ENCODE results near the gene RAP1GDS1. TPM values are rescaled to one million over a fixed set of nuclear protein-coding genes. Genes with fewer than 3 reads are reported as not detected.

Gene RAP1GDS1
- total and polyA plus RNA-seq, 2 of the 13 experiments (the other 11 are each of a cell fraction or from before 2014, with no cell fraction given) = 19.3 to 42.5 TPM

DNA sequence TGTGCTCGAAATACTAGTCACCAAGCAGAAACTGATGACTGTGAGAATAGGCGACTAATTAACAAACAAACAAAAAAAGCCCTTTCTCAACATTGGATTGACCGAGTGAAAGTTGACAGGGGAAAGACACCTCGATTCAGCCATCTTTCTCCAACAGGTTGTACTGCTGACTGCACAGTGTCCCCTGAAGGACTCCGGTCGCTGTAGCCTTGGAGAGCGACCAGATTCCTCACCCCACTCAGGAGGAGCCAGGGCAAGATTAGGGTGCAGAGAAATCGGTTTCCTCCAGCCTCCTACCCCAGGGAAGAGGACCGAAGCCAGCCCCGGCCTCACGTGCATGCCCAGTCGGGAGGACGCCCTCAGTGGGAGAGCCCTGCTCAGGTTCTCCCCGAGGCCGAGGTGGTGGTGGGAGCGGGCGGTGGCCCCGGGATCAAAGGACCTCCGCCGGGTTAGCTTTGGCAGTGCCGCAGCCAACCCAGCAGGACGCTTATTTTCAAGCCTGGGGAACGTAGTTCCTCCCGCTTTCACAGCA, 1.1 kb upstream of the RAP1GDS1 start (continued):
- TF ChIP-seq MYC (CRISPR knock-in tag; IDR thresholded peaks at IDR 0.05; ENCODE audit: borderline replicate concordance) = peak; percentile 30; the same call in 1 of the 2 replicates
- TF ChIP-seq, protein P1, sequence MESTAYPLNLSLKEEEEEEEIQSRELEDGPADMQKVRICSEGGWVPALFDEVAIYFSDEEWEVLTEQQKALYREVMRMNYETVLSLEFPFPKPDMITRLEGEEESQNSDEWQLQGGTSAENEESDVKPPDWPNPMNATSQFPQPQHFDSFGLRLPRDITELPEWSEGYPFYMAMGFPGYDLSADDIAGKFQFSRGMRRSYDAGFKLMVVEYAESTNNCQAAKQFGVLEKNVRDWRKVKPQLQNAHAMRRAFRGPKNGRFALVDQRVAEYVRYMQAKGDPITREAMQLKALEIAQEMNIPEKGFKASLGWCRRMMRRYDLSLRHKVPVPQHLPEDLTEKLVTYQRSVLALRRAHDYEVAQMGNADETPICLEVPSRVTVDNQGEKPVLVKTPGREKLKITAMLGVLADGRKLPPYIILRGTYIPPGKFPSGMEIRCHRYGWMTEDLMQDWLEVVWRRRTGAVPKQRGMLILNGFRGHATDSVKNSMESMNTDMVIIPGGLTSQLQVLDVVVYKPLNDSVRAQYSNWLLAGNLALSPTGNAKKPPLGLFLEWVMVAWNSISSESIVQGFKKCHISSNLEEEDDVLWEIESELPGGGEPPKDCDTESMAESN (CRISPR knock-in tag; conservative IDR thresholded peaks at IDR 0.05) = no peak
- no peak for TF ChIP-seq ZNF484 (CRISPR knock-in tag; IDR thresholded peaks at IDR 0.05; ENCODE audit: borderline replicate concordance, low read depth)
- no peak for TF ChIP-seq EHMT2 (IDR thresholded peaks at IDR 0.05; ENCODE audit: borderline replicate concordance, low read depth, low read length)
- TF ChIP-seq, protein P2, sequence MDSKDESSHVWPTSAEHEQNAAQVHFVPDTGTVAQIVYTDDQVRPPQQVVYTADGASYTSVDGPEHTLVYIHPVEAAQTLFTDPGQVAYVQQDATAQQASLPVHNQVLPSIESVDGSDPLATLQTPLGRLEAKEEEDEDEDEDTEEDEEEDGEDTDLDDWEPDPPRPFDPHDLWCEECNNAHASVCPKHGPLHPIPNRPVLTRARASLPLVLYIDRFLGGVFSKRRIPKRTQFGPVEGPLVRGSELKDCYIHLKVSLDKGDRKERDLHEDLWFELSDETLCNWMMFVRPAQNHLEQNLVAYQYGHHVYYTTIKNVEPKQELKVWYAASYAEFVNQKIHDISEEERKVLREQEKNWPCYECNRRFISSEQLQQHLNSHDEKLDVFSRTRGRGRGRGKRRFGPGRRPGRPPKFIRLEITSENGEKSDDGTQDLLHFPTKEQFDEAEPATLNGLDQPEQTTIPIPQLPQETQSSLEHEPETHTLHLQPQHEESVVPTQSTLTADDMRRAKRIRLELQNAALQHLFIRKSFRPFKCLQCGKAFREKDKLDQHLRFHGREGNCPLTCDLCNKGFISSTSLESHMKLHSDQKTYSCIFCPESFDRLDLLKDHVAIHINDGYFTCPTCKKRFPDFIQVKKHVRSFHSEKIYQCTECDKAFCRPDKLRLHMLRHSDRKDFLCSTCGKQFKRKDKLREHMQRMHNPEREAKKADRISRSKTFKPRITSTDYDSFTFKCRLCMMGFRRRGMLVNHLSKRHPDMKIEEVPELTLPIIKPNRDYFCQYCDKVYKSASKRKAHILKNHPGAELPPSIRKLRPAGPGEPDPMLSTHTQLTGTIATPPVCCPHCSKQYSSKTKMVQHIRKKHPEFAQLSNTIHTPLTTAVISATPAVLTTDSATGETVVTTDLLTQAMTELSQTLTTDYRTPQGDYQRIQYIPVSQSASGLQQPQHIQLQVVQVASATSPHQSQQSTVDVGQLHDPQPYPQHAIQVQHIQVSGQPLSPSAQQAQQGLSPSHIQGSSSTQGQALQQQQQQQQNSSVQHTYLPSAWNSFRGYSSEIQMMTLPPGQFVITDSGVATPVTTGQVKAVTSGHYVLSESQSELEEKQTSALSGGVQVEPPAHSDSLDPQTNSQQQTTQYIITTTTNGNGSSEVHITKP (CRISPR knock-in tag; IDR thresholded peaks at IDR 0.05; ENCODE audit: low read depth) = no peak
- no peak for TF ChIP-seq MED13 (CRISPR knock-in tag; IDR thresholded peaks at IDR 0.05)
- TF ChIP-seq RELA (CRISPR knock-in tag; IDR thresholded peaks at IDR 0.05) = no peak
- no peak for TF ChIP-seq ZNF607 (CRISPR knock-in tag; IDR thresholded peaks at IDR 0.05; ENCODE audit: borderline replicate concordance)
- no peak for TF ChIP-seq FOSL1 (CRISPR knock-in tag; IDR thresholded peaks at IDR 0.05; ENCODE audit: borderline replicate concordance)
- no peak for TF ChIP-seq RFXANK (CRISPR knock-in tag; IDR thresholded peaks at IDR 0.05)
- TF ChIP-seq, protein P3, sequence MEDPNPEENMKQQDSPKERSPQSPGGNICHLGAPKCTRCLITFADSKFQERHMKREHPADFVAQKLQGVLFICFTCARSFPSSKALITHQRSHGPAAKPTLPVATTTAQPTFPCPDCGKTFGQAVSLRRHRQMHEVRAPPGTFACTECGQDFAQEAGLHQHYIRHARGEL (CRISPR knock-in tag; IDR thresholded peaks at IDR 0.05) = no peak
- TF ChIP-seq, protein P4, sequence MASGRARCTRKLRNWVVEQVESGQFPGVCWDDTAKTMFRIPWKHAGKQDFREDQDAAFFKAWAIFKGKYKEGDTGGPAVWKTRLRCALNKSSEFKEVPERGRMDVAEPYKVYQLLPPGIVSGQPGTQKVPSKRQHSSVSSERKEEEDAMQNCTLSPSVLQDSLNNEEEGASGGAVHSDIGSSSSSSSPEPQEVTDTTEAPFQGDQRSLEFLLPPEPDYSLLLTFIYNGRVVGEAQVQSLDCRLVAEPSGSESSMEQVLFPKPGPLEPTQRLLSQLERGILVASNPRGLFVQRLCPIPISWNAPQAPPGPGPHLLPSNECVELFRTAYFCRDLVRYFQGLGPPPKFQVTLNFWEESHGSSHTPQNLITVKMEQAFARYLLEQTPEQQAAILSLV (CRISPR knock-in tag; IDR thresholded peaks at IDR 0.05; ENCODE audit: borderline replicate concordance) = no peak
- TF ChIP-seq TCF12 (IDR thresholded peaks at IDR 0.05) = no peak
- TF ChIP-seq TCF12 (CRISPR knock-in tag; IDR thresholded peaks at IDR 0.05) = no peak
- no peak for TF ChIP-seq HNRNPH1 (optimal IDR thresholded peaks at IDR 0.05; ENCODE audit: low read depth, low read length)
- no peak for TF ChIP-seq ZNF878 (CRISPR knock-in tag; IDR thresholded peaks at IDR 0.05)
- TF ChIP-seq ATF1 (CRISPR knock-in tag; IDR thresholded peaks at IDR 0.05) = no peak
- no peak for TF ChIP-seq YY1 (IDR thresholded peaks at IDR 0.05; ENCODE audit: insufficient read depth, insufficient replicate concordance, low read depth, low read length)
- TF ChIP-seq, protein P5, sequence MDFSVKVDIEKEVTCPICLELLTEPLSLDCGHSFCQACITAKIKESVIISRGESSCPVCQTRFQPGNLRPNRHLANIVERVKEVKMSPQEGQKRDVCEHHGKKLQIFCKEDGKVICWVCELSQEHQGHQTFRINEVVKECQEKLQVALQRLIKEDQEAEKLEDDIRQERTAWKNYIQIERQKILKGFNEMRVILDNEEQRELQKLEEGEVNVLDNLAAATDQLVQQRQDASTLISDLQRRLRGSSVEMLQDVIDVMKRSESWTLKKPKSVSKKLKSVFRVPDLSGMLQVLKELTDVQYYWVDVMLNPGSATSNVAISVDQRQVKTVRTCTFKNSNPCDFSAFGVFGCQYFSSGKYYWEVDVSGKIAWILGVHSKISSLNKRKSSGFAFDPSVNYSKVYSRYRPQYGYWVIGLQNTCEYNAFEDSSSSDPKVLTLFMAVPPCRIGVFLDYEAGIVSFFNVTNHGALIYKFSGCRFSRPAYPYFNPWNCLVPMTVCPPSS (IDR thresholded peaks at IDR 0.05) = no peak
- no peak; the same call in none of the 2 replicates for TF ChIP-seq KDM2A (CRISPR knock-in tag; IDR thresholded peaks at IDR 0.05; ENCODE audit: borderline replicate concordance, low read depth)
- no peak for TF ChIP-seq ZNF17 (CRISPR knock-in tag; IDR thresholded peaks at IDR 0.05)
- no peak for TF ChIP-seq ZMYM3 (CRISPR knock-in tag; IDR thresholded peaks at IDR 0.05)
- no peak for TF ChIP-seq ZBTB38 (CRISPR knock-in tag; IDR thresholded peaks at IDR 0.05)
- TF ChIP-seq KDM4B (CRISPR knock-in tag; IDR thresholded peaks at IDR 0.05) = no peak

All from HepG2 (cell line).